A673 (cell line): Measurements from ENCODE around the gene RPRD1B.

Source experiments
- EZH2 ChIP-seq: fragments of 200-600 bp; sonication (generic); IDR thresholded peaks from 2 replicates; pipeline ENCODE4 v1.6.1; 2017; ENCODE audit warnings: borderline replicate concordance, low read depth, mild to moderate bottlenecking, mixed read lengths, antibody characterized with exemption, low read length; ENCODE audit not compliant: poor library complexity, severe bottlenecking
- TF ChIP-seq, protein P1 (sequence below): fragments of 300-800, 200-600 bp; sonication (generic); conservative IDR thresholded peaks from 2 replicates; pipeline ENCODE4 v1.5.1; 2017; ENCODE audit warnings: low read depth, mild to moderate bottlenecking, antibody characterized with exemption, low read length, moderate library complexity, mixed read lengths

- no peak for TF ChIP-seq EZH2
- TF ChIP-seq, protein P1, sequence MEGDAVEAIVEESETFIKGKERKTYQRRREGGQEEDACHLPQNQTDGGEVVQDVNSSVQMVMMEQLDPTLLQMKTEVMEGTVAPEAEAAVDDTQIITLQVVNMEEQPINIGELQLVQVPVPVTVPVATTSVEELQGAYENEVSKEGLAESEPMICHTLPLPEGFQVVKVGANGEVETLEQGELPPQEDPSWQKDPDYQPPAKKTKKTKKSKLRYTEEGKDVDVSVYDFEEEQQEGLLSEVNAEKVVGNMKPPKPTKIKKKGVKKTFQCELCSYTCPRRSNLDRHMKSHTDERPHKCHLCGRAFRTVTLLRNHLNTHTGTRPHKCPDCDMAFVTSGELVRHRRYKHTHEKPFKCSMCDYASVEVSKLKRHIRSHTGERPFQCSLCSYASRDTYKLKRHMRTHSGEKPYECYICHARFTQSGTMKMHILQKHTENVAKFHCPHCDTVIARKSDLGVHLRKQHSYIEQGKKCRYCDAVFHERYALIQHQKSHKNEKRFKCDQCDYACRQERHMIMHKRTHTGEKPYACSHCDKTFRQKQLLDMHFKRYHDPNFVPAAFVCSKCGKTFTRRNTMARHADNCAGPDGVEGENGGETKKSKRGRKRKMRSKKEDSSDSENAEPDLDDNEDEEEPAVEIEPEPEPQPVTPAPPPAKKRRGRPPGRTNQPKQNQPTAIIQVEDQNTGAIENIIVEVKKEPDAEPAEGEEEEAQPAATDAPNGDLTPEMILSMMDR = no peak
Measured at GRCh38 chr20:38121741-38122140, 88.2 kb downstream of the RPRD1B start.
